RWPE2 (cell line): ENCODE results near the gene CILP.
"Not testable (repeated sequence)": the region's sequence is repeated elsewhere in the genome, so short reads cannot be mapped to it uniquely, and the experiment has no call there.

Experiments used
- ATAC-seq: fragments of 200-7000 bp; cut with Tn5 transposase; 3 replicates; pipeline ENCODE4 v1.9.1; 2021; ENCODE audit warnings: low read depth
- DNase-seq: peaks from one replicate; pipeline ENCODE4 v3.0.0-alpha.2; 2020; ENCODE audit warnings: low spot score
- H3K27ac ChIP-seq: fragments of 450-650 bp; 2 replicates; pipeline ENCODE4 v1.5.1; 2017; ENCODE audit warnings: mild to moderate bottlenecking; ENCODE audit not compliant: poor library complexity, severe bottlenecking
- H3K27me3 ChIP-seq: fragments of 250-450 bp; sonication (Bioruptor Pico); 2 replicates; pipeline ENCODE4 v1.5.1; 2021; ENCODE audit warnings: mild to moderate bottlenecking, moderate library complexity; ENCODE audit not compliant: insufficient read depth, poor library complexity, severe bottlenecking
- H3K36me3 ChIP-seq: fragments of 250-450 bp; sonication (Bioruptor Pico); 2 replicates; pipeline ENCODE4 v1.5.1; 2020; ENCODE audit warnings: low read depth, mild to moderate bottlenecking, moderate library complexity
- H3K4me1 ChIP-seq: fragments of 250-450 bp; sonication (Bioruptor Pico); 2 replicates; pipeline ENCODE4 v1.5.1; 2021; ENCODE audit warnings: mild to moderate bottlenecking, moderate library complexity; ENCODE audit not compliant: insufficient read depth, poor library complexity, severe bottlenecking
- H3K4me3 ChIP-seq: fragments of 250-450 bp; sonication (Bioruptor Pico); 2 replicates; pipeline ENCODE4 v1.5.1; 2021; ENCODE audit warnings: mild to moderate bottlenecking, moderate library complexity; ENCODE audit not compliant: severe bottlenecking
- H3K9me3 ChIP-seq: fragments of 250-450 bp; sonication (Bioruptor Pico); 2 replicates; pipeline ENCODE4 v1.5.1; 2021; ENCODE audit warnings: mild to moderate bottlenecking, moderate library complexity; ENCODE audit not compliant: severe bottlenecking
- TF ChIP-seq, protein P1 (sequence below): fragments of 450-650 bp; IDR thresholded peaks from one replicate; pipeline ENCODE4 v1.5.1; 2017; ENCODE audit warnings: mild to moderate bottlenecking, moderate library complexity; ENCODE audit not compliant: poor library complexity, severe bottlenecking

Gene CILP

GRCh38 chr15:65246939-65247338 is 35.7 kb upstream of the CILP start:
- TF ChIP-seq, protein P1, sequence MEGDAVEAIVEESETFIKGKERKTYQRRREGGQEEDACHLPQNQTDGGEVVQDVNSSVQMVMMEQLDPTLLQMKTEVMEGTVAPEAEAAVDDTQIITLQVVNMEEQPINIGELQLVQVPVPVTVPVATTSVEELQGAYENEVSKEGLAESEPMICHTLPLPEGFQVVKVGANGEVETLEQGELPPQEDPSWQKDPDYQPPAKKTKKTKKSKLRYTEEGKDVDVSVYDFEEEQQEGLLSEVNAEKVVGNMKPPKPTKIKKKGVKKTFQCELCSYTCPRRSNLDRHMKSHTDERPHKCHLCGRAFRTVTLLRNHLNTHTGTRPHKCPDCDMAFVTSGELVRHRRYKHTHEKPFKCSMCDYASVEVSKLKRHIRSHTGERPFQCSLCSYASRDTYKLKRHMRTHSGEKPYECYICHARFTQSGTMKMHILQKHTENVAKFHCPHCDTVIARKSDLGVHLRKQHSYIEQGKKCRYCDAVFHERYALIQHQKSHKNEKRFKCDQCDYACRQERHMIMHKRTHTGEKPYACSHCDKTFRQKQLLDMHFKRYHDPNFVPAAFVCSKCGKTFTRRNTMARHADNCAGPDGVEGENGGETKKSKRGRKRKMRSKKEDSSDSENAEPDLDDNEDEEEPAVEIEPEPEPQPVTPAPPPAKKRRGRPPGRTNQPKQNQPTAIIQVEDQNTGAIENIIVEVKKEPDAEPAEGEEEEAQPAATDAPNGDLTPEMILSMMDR = no peak
- no peaks in the 10 kb centered on the region for H3K27me3 ChIP-seq
- DNase-seq (no peak), ATAC-seq (no peak)
- no peak overlapping the region for H3K4me3 ChIP-seq
- H3K9me3 ChIP-seq = no peaks in the 10 kb centered on the region
- no peak overlapping the region for H3K27ac ChIP-seq
- no peaks in the 10 kb centered on the region for H3K36me3 ChIP-seq
- peaks cover 8% of the 10 kb centered on the region for H3K4me1 ChIP-seq

- Histone ChIP-seq H3K4me3 (no peak overlapping the region), H3K36me3 (no peaks in the 10 kb centered on the region), H3K27me3 (no peaks in the 10 kb centered on the region), H3K9me3 (no peaks in the 10 kb centered on the region), H3K4me1 (peaks cover 8% of the 10 kb centered on the region), H3K27ac (no peak overlapping the region)
- ATAC-seq (peak; percentile 75), DNase-seq (peak; percentile 70)
- TF ChIP-seq, protein P1 = no peak
Observed at GRCh38 chr15:65246026-65246714, 34.9 kb upstream of the CILP start.

- no peaks in the 10 kb centered on the region for H3K36me3 ChIP-seq
- no peak for ATAC-seq
- peaks cover 8% of the 10 kb centered on the region for H3K4me1 ChIP-seq
- no peak for DNase-seq
- no peaks in the 10 kb centered on the region for H3K27me3 ChIP-seq
- TF ChIP-seq, protein P1 = no peak
- no peak overlapping the region for H3K4me3 ChIP-seq
- no peak overlapping the region for H3K27ac ChIP-seq
- no peaks in the 10 kb centered on the region for H3K9me3 ChIP-seq
Observed at GRCh38 chr15:65245096-65245856, 34.0 kb upstream of the CILP start.

DNA sequence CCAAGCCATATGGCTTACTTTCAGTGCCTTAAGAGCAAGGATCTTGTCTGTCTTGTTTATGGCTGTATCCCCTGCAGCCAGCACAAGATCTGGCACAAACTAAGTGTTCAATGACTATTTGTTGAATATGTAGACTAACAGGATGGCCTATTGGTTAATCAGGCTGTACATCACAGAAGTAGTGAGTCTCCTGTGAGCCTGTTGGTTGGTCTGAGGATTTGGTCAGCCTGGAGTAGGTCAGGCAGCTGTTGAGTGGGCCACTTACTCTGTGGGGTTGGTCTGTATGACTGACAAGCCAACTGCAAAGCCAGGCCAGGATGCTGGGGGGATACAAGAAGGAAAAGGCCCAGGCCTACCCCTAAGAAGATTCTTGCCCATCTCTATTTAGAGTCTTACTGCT is 33.4 kb upstream of the CILP start:
- ATAC-seq (no peak), DNase-seq (no peak)
- Histone ChIP-seq H3K4me1 (peaks cover 8% of the 10 kb centered on the region), H3K4me3 (no peak overlapping the region), H3K36me3 (no peaks in the 10 kb centered on the region), H3K27me3 (no peaks in the 10 kb centered on the region), H3K9me3 (no peaks in the 10 kb centered on the region), H3K27ac (no peak overlapping the region)
- TF ChIP-seq, protein P1 = no peak

DNA sequence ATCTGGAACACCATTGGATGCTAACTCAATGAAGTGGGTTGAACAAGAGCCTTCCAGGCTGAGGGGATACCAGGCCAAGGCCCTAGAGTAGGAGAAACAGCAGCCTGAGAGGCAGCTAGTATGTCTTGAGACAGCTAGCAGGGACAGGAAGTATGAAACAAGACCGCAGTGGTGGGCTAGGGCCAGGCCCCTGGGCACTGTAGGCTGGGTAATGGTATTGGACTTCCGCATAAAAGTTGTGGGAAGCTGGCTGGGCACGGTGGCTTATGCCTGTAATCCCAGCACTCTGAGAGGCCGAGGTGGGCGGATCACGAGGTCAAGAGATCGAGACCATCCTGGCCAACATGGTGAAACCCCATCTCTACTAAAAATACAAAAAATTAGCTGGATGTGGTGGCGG is 25.2 kb upstream of the CILP start:
- not testable (repeated sequence) for DNase-seq, H3K9me3 ChIP-seq, H3K27ac ChIP-seq, H3K4me3 ChIP-seq, H3K36me3 ChIP-seq, H3K27me3 ChIP-seq, H3K4me1 ChIP-seq, ATAC-seq
